Esophagus muscularis mucosa (tissue), 4 donors: ENCODE measurements around the gene CIAO2A.

Experiments
- CTCF ChIP-seq, 3 experiments: fragments of 200-600 bp in 2 of 3; fragments of 450-650 bp in 1 of 3; sonication (generic) in 2 of 3; IDR thresholded peaks; one replicate each; pipeline ENCODE4 v1.5.1; 2017 to 2019; ENCODE audit warnings: antibody characterized with exemption in 3 of 3, mild to moderate bottlenecking in 2 of 3, moderate library complexity in 1 of 3
- EP300 ChIP-seq: sonication (generic); formaldehyde crosslinking; IDR thresholded peaks from one replicate; pipeline ENCODE4 v1.6.1; 2017; ENCODE audit warnings: antibody characterized with exemption
- POLR2A ChIP-seq: fragments of 450-650 bp; IDR thresholded peaks from one replicate; pipeline ENCODE4 v1.6.1; 2017; ENCODE audit warnings: antibody characterized with exemption, moderate library complexity, mild to moderate bottlenecking, low read depth
- POLR2AphosphoS5 ChIP-seq, 2 donors: sonication (generic); formaldehyde crosslinking; IDR thresholded peaks; one replicate each; pipeline ENCODE4 v1.6.1; 2017; ENCODE audit warnings: antibody characterized with exemption in 2 of 2

- TF ChIP-seq CTCF (IDR thresholded peaks at IDR 0.05), result no peak
- no peak for TF ChIP-seq EP300
- no peak for TF ChIP-seq POLR2A
- no peak for TF ChIP-seq POLR2AphosphoS5 (IDR thresholded peaks at IDR 0.05)
These were observed 64.5 kb downstream of the CIAO2A start for GRCh38 chr15:64029110-64029509.
